ENCODE results near the gene NBPF20.
"Not testable (repeated sequence)": the region's sequence is repeated elsewhere in the genome, so short reads cannot be mapped to it uniquely, and the experiment has no call there.

- TF ChIP-seq CTCF (conservative IDR thresholded peaks at IDR 0.05; ENCODE audit: low read depth in 2 of 2); EZH2 (IDR thresholded peaks at IDR 0.05; ENCODE audit: low read depth, unreplicated experiment); ETS1 (IDR thresholded peaks at IDR 0.05); POLR2AphosphoS5 (IDR thresholded peaks at IDR 0.05; ENCODE audit: low read depth); EZH2phosphoT487 (IDR thresholded peaks at IDR 0.05; ENCODE audit: unreplicated experiment); CREB1 (CRISPR knock-in tag; IDR thresholded peaks at IDR 0.05; ENCODE audit: low read depth); ZNF331 (CRISPR knock-in tag; IDR thresholded peaks at IDR 0.05; ENCODE audit: low read depth); STAT1 (IDR thresholded peaks at IDR 0.05; ENCODE audit: unreplicated experiment); JUNB (IDR thresholded peaks at IDR 0.05; ENCODE audit: unreplicated experiment); NANOG (IDR thresholded peaks at IDR 0.05; ENCODE audit: borderline replicate concordance): not testable (repeated sequence)
- peak; percentile 71 for TF ChIP-seq REST (IDR thresholded peaks at IDR 0.05; ENCODE audit: unreplicated experiment)
These were observed 26.5 kb upstream of the NBPF20 start for GRCh38 chr1:145451914-145452313.
